GM12891 (cell line): ENCODE results near the gene ABHD4.

Experiments used
- POLR2A ChIP-seq: IDR thresholded peaks from 2 replicates; pipeline ENCODE4 v1.6.1; 2011; ENCODE audit warnings: low read depth, low read length, control low read depth
- POLR2AphosphoS5 ChIP-seq: IDR thresholded peaks from 2 replicates; pipeline ENCODE4 v1.6.1; 2011; ENCODE audit warnings: low read depth, low read length, control low read depth
- TAF1 ChIP-seq: IDR thresholded peaks from 2 replicates; pipeline ENCODE4 v1.6.1; 2011; ENCODE audit warnings: low read depth, low read length, control low read depth

GRCh38 chr14:22596354-22596879 lies 1.7 kb upstream of the ABHD4 start:
- no peak for TF ChIP-seq POLR2A
- no peak for TF ChIP-seq POLR2AphosphoS5
- no peak for TF ChIP-seq TAF1
